ENCODE measurements around the gene TMEM181. TPM values are rescaled to one million over a fixed set of nuclear protein-coding genes. Genes with fewer than 3 reads are reported as not detected.

TMEM181 gene
- total RNA-seq, 1 experiment from 2014 or later = 31.6 TPM

GRCh38 chr6:158536084-158536890 lies 23.6 kb upstream of the TMEM181 start:
- Histone ChIP-seq H3K27me3 (replicated peaks; ENCODE audit: insufficient read depth, low read depth, low read length, poor library complexity) (no peaks in the 10 kb centered on the region), H3K4me3 (ENCODE audit: low read depth, low read length, poor library complexity, severe bottlenecking) (peak overlapping the region; percentile 79), H3K4me1 (ENCODE audit: insufficient read depth, low read length, poor library complexity, severe bottlenecking) (peaks cover 6% of the 10 kb centered on the region), H3K27ac (ENCODE audit: low read depth, low read length, poor library complexity, severe bottlenecking) (no peak overlapping the region), H3K36me3 (ENCODE audit: insufficient read depth, low read length, poor library complexity, severe bottlenecking) (no peaks in the 10 kb centered on the region), H3K9me3 (ENCODE audit: low read depth, low read length, poor library complexity, severe bottlenecking) (no peaks in the 10 kb centered on the region)
- POLR2A ChIA-PET (ENCODE audit: low non-redundant PET) = no interaction called here
- intact Hi-C loops (cut with micrococcal nuclease; ENCODE audit: unreplicated experiment) = no loop called here
- CTCF ChIA-PET = interaction anchor here (0.5 kb wide), 1 partner anchor 15 kb away, joined by 3 read pairs; no protein-coding TSS in a partner anchor
- peak; percentile 67 for DNase-seq (ENCODE audit: low spot score)
- TF ChIP-seq EZH2 (IDR thresholded peaks at IDR 0.05; ENCODE audit: borderline replicate concordance, low read depth, low read length, poor library complexity, severe bottlenecking) = no peak
- TF ChIP-seq, protein P1, sequence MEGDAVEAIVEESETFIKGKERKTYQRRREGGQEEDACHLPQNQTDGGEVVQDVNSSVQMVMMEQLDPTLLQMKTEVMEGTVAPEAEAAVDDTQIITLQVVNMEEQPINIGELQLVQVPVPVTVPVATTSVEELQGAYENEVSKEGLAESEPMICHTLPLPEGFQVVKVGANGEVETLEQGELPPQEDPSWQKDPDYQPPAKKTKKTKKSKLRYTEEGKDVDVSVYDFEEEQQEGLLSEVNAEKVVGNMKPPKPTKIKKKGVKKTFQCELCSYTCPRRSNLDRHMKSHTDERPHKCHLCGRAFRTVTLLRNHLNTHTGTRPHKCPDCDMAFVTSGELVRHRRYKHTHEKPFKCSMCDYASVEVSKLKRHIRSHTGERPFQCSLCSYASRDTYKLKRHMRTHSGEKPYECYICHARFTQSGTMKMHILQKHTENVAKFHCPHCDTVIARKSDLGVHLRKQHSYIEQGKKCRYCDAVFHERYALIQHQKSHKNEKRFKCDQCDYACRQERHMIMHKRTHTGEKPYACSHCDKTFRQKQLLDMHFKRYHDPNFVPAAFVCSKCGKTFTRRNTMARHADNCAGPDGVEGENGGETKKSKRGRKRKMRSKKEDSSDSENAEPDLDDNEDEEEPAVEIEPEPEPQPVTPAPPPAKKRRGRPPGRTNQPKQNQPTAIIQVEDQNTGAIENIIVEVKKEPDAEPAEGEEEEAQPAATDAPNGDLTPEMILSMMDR (conservative IDR thresholded peaks at IDR 0.05; ENCODE audit: low read depth, low read length) = no peak
- no TSS peak for BruUV-seq (replicated peaks)

- ChIA-PET POLR2A (ENCODE audit: low non-redundant PET) (no interaction called here), CTCF (interaction anchor here (0.5 kb wide), 1 partner anchor 14 kb away, joined by 3 read pairs; no protein-coding TSS in a partner anchor)
- H3K36me3 ChIP-seq (ENCODE audit: insufficient read depth, low read length, poor library complexity, severe bottlenecking) = no peaks in the 10 kb centered on the region
- no peak overlapping the region for H3K27ac ChIP-seq (ENCODE audit: low read depth, low read length, poor library complexity, severe bottlenecking)
- no peak for TF ChIP-seq EZH2 (IDR thresholded peaks at IDR 0.05; ENCODE audit: borderline replicate concordance, low read depth, low read length, poor library complexity, severe bottlenecking)
- TF ChIP-seq, protein P1 (conservative IDR thresholded peaks at IDR 0.05; ENCODE audit: low read depth, low read length) = no peak
- no peaks in the 10 kb centered on the region for H3K9me3 ChIP-seq (ENCODE audit: low read depth, low read length, poor library complexity, severe bottlenecking)
- peak overlapping the region; percentile 79 for H3K4me3 ChIP-seq (ENCODE audit: low read depth, low read length, poor library complexity, severe bottlenecking)
- DNase-seq (ENCODE audit: low spot score) = peak; percentile 78
- BruUV-seq (replicated peaks) = no TSS peak
- intact Hi-C loops (cut with micrococcal nuclease; ENCODE audit: unreplicated experiment) = no loop called here
- H3K27me3 ChIP-seq (replicated peaks; ENCODE audit: insufficient read depth, low read depth, low read length, poor library complexity) = no peaks in the 10 kb centered on the region
- H3K4me1 ChIP-seq (ENCODE audit: insufficient read depth, low read length, poor library complexity, severe bottlenecking) = peaks cover 6% of the 10 kb centered on the region
Measured at GRCh38 chr6:158536891-158537798, 22.7 kb upstream of the TMEM181 start.

GRCh38 chr6:158538741-158539140 lies 21.1 kb upstream of the TMEM181 start:
- H3K4me3 ChIP-seq (ENCODE audit: low read depth, low read length, poor library complexity, severe bottlenecking) = no peak overlapping the region
- H3K27ac ChIP-seq (ENCODE audit: low read depth, low read length, poor library complexity, severe bottlenecking) = no peak overlapping the region
- H3K9me3 ChIP-seq (ENCODE audit: low read depth, low read length, poor library complexity, severe bottlenecking) = no peaks in the 10 kb centered on the region
- TF ChIP-seq, protein P1 (conservative IDR thresholded peaks at IDR 0.05; ENCODE audit: low read depth, low read length) = no peak
- TF ChIP-seq EZH2 (IDR thresholded peaks at IDR 0.05; ENCODE audit: borderline replicate concordance, low read depth, low read length, poor library complexity, severe bottlenecking) = no peak
- CTCF ChIA-PET = no interaction called here
- DNase-seq (ENCODE audit: low spot score) = no peak
- no TSS peak for BruUV-seq (replicated peaks)
- intact Hi-C loops (cut with micrococcal nuclease; ENCODE audit: unreplicated experiment) = no loop called here
- peaks cover 6% of the 10 kb centered on the region for H3K4me1 ChIP-seq (ENCODE audit: insufficient read depth, low read length, poor library complexity, severe bottlenecking)
- POLR2A ChIA-PET (ENCODE audit: low non-redundant PET) = no interaction called here
- H3K27me3 ChIP-seq (replicated peaks; ENCODE audit: insufficient read depth, low read depth, low read length, poor library complexity) = no peaks in the 10 kb centered on the region
- H3K36me3 ChIP-seq (ENCODE audit: insufficient read depth, low read length, poor library complexity, severe bottlenecking) = no peaks in the 10 kb centered on the region
